ENCODE measurements around the gene GPR55.

- TF ChIP-seq CTCF (IDR thresholded peaks at IDR 0.05; ENCODE audit: extremely low read depth in 1 of 2, insufficient read depth in 1 of 2, low read depth in 1 of 2, low read length in 2 of 2): no peak
- no peak for TF ChIP-seq EZH2 (IDR thresholded peaks at IDR 0.05; ENCODE audit: borderline replicate concordance, low read depth, low read length, severe bottlenecking)
- TF ChIP-seq POLR2A (IDR thresholded peaks at IDR 0.05; ENCODE audit: low read depth, low read length): no peak
- no peak for TF ChIP-seq POLR2AphosphoS5 (IDR thresholded peaks at IDR 0.05; ENCODE audit: insufficient read depth, low read depth, low read length)
- no peak for TF ChIP-seq MAX (IDR thresholded peaks at IDR 0.05; ENCODE audit: insufficient read depth, insufficient read length)
Measured at GRCh38 chr2:230900336-230900995, 24.6 kb downstream of the GPR55 start.

Measured in endothelial cell of umbilical vein (primary cell).